ENCODE data around the gene LUZP1. TPM values are rescaled to one million over a fixed set of nuclear protein-coding genes. Genes with fewer than 3 reads are reported as not detected.
"Not testable (repeated sequence)": the region's sequence is repeated elsewhere in the genome, so short reads cannot be mapped to it uniquely, and the experiment has no call there.

The LUZP1 gene
- 10 to 100 TPM; 16.9 to 17.5 TPM for total RNA-seq

GRCh38 chr1:23168445-23169194, at the start of gene LUZP1:
TSS of gene LUZP1 (minus strand) at chr1:23168856.
- Mint-ChIP-seq H3K9me3 (no peaks in the 10 kb centered on the region), H3K27ac (peak within 1 kb of the TSS; percentile 90), H3K27me3 (peaks cover 5% of the 10 kb centered on the region), H3K4me3 (peak within 1 kb of the TSS; percentile 96), H3K4me1 (peaks cover 25% of the 10 kb centered on the region), H3K36me3 (ENCODE audit: low read depth) (no peaks in the 10 kb centered on the region)
- ChIA-PET CTCF (interaction anchor here (0.6 to 1.7 kb wide), 2 partner anchors 16 to 192 kb away, joined by 3 to 7 read pairs; no protein-coding TSS in a partner anchor), POLR2A (no interaction called here)
- DNase-seq: peak; percentile 90

GRCh38 chr1:23217421-23218115, 48.9 kb upstream of the LUZP1 start, which contains the start of gene HTR1D:
TSS of gene HTR1D (minus strand) at chr1:23217502. CDS start at chr1:23194219, 23,283 bp downstream.
- H3K9me3 Mint-ChIP-seq: no peaks in the 10 kb centered on the region
- H3K4me1 Mint-ChIP-seq: peaks cover 3% of the 10 kb centered on the region
- peak within 1 kb of the TSS; percentile 42 for H3K4me3 Mint-ChIP-seq
- peaks cover 62% of the 10 kb centered on the region for H3K27me3 Mint-ChIP-seq
- no peaks in the 10 kb centered on the region for H3K36me3 Mint-ChIP-seq (ENCODE audit: low read depth)
- H3K27ac Mint-ChIP-seq: no peak within 1 kb of the TSS
- DNase-seq: no peak
- ChIA-PET POLR2A (no interaction called here), CTCF (interaction anchor here (1.0 kb wide), 1 partner anchor 24 kb away, joined by 3 read pairs; no protein-coding TSS in a partner anchor)

GRCh38 chr1:23216771-23217420, 48.2 kb upstream of the LUZP1 start:
- no peaks in the 10 kb centered on the region for H3K9me3 Mint-ChIP-seq
- peaks cover 63% of the 10 kb centered on the region for H3K27me3 Mint-ChIP-seq
- H3K4me1 Mint-ChIP-seq: peaks cover 3% of the 10 kb centered on the region
- H3K4me3 Mint-ChIP-seq: no peak overlapping the region
- H3K27ac Mint-ChIP-seq: no peak overlapping the region
- H3K36me3 Mint-ChIP-seq (ENCODE audit: low read depth): no peaks in the 10 kb centered on the region
- POLR2A ChIA-PET: no interaction called here
- no peak for DNase-seq
- CTCF ChIA-PET: interaction anchor here (1.0 to 1.4 kb wide), 3 partner anchors 25 to 124 kb away, joined by 3 to 5 read pairs (median 3); no protein-coding TSS in a partner anchor

- Mint-ChIP-seq H3K9me3 (no peaks in the 10 kb centered on the region), H3K36me3 (ENCODE audit: low read depth) (no peaks in the 10 kb centered on the region), H3K27me3 (peaks cover 64% of the 10 kb centered on the region), H3K4me3 (peak overlapping the region; percentile 2), H3K27ac (no peak overlapping the region), H3K4me1 (peaks cover 3% of the 10 kb centered on the region)
- DNase-seq: no peak
- ChIA-PET CTCF (interaction anchor here (1.3 to 1.4 kb wide), 2 partner anchors 31 to 123 kb away, joined by 3 to 5 read pairs; no protein-coding TSS in a partner anchor), POLR2A (no interaction called here)
Measured at GRCh38 chr1:23215751-23216449, 47.2 kb upstream of the LUZP1 start.

- DNase-seq: no peak
- no peak overlapping the region for H3K27ac Mint-ChIP-seq
- peaks cover 3% of the 10 kb centered on the region for H3K4me1 Mint-ChIP-seq
- H3K9me3 Mint-ChIP-seq: no peaks in the 10 kb centered on the region
- no peak overlapping the region for H3K4me3 Mint-ChIP-seq
- ChIA-PET CTCF (interaction anchor here (1.3 kb wide), 1 partner anchor 31 kb away, joined by 5 read pairs; no protein-coding TSS in a partner anchor), POLR2A (no interaction called here)
- peaks cover 62% of the 10 kb centered on the region for H3K27me3 Mint-ChIP-seq
- H3K36me3 Mint-ChIP-seq (ENCODE audit: low read depth): no peaks in the 10 kb centered on the region
Measured at GRCh38 chr1:23215291-23215690, 46.6 kb upstream of the LUZP1 start.

DNA sequence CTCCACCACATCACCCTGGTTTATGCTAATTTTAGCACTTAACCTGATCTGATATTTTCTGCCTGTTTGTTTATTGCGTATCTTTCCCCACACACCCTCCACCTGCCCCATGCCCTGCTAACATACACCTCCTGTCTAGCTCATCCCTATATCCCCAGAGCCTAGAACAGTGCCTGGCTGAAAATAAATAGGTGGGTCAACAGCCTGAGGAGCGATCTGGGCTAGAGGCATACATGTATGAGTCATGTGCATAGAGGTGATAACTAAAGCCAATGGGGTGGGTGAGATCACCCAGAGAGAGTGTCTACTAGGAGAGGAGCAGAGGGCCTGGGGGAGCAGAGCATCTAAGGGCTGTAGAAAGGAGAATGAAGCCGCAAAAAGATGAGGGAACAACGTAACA, 46.0 kb upstream of the LUZP1 start:
- no peaks in the 10 kb centered on the region for H3K9me3 Mint-ChIP-seq
- no peak overlapping the region for H3K4me3 Mint-ChIP-seq
- DNase-seq: no peak
- H3K36me3 Mint-ChIP-seq (ENCODE audit: low read depth): no peaks in the 10 kb centered on the region
- peaks cover 3% of the 10 kb centered on the region for H3K4me1 Mint-ChIP-seq
- CTCF ChIA-PET: interaction anchor here (1.0 kb wide), 1 partner anchor 9 kb away, joined by 3 read pairs; no protein-coding TSS in a partner anchor
- peaks cover 59% of the 10 kb centered on the region for H3K27me3 Mint-ChIP-seq
- no peak overlapping the region for H3K27ac Mint-ChIP-seq
- POLR2A ChIA-PET: no interaction called here

DNA sequence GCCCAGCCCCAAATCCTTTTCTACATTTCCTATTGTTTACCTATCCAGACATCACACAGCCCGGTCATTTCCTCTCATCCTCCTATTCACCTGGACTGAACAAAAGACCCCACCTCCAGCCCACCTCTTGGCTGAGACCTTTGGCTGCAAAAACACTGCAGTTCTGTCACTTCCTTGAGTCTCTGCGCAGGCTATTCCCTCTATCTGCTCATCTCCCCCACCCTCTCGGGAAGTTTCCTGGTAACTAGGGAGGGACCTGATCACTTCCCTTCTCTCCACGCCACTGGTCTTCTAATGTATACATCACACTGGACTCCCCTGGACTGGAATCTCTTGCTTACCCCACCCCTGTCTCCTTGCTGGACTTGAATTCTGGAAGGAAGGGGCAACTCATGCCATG, 43.3 kb upstream of the LUZP1 start:
- ChIA-PET POLR2A (no interaction called here), CTCF (no interaction called here)
- Mint-ChIP-seq H3K27me3 (peaks cover 42% of the 10 kb centered on the region), H3K9me3 (no peaks in the 10 kb centered on the region), H3K4me3 (no peak overlapping the region), H3K4me1 (no peaks in the 10 kb centered on the region), H3K27ac (no peak overlapping the region), H3K36me3 (ENCODE audit: low read depth) (no peaks in the 10 kb centered on the region)
- no peak for DNase-seq

DNA sequence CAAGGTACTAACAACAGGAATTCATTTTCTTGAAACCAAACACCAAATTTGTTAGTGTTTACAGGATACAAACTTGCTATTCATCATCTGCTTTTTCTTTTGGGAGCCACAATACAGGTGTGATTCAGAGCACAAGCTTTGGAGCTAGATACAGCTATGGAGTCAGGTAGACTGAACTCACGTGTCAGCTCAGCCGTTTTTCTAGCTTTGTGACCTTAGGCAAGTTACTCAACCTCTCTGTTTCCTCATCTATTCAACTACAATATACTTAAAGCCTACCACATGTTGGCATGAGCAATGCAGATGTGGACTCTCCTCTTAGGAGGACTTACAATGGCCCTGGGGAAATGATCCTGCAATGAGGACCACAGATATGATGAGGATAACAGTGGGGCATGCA, 42.3 kb upstream of the LUZP1 start:
- DNase-seq: no peak
- peaks cover 36% of the 10 kb centered on the region for H3K27me3 Mint-ChIP-seq
- H3K4me1 Mint-ChIP-seq: no peaks in the 10 kb centered on the region
- no peak overlapping the region for H3K4me3 Mint-ChIP-seq
- H3K9me3 Mint-ChIP-seq: no peaks in the 10 kb centered on the region
- H3K27ac Mint-ChIP-seq: no peak overlapping the region
- H3K36me3 Mint-ChIP-seq (ENCODE audit: low read depth): no peaks in the 10 kb centered on the region
- POLR2A ChIA-PET: no interaction called here
- CTCF ChIA-PET: interaction anchor here (1.9 kb wide), 1 partner anchor 27 kb away, joined by 4 read pairs; no protein-coding TSS in a partner anchor

DNA sequence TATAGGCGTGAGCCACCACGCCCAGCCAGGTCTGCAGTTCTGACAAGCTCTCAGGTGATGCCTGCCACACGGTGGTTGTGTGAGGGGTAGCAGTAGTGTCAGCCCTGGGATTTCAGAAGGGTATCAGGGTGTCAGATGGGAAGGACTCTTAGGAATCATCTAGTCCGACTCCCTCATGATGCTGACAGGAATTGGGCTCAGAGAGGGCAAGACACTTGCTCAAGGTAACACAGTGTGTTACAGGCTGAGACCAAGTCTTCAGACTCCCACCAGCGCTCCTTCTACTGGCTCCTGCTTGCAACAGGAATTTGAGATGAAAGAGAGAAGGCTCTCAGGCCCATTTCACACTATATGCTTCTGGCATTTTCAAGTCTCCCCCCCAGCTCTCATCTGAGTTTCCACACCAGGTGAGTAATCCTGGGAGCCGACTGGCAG, 41.7 kb upstream of the LUZP1 start:
- POLR2A ChIA-PET: no interaction called here

DNA sequence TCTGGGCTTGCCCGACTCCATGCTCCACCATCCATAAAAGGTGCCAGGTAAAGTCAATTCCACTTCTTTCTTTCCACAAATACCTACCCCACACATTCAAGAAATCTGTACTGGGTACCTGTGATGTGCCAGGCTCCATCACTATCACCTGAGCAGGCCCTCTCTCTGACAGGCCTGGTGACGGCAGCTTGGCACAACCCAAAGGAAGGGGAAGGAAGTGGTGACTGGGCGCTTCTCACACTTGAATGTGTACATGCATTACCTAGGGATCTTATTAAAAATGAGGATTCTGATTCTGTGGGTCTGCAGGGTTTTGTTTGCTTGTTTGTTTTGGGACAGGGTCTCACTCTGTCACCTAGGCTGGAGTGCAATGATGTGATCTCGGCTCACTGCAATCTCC, 41.1 kb upstream of the LUZP1 start:
- no peak overlapping the region for H3K27ac Mint-ChIP-seq
- H3K4me3 Mint-ChIP-seq: no peak overlapping the region
- ChIA-PET CTCF (interaction anchor here (1.9 kb wide), 1 partner anchor 25 kb away, joined by 4 read pairs; no protein-coding TSS in a partner anchor), POLR2A (no interaction called here)
- no peaks in the 10 kb centered on the region for H3K4me1 Mint-ChIP-seq
- H3K9me3 Mint-ChIP-seq: no peaks in the 10 kb centered on the region
- no peaks in the 10 kb centered on the region for H3K36me3 Mint-ChIP-seq (ENCODE audit: low read depth)
- peaks cover 27% of the 10 kb centered on the region for H3K27me3 Mint-ChIP-seq
- DNase-seq: no peak

More for the DNA sequence above, 41.7 kb upstream of the LUZP1 start:
- Mint-ChIP-seq H3K9me3 (no peaks in the 10 kb centered on the region), H3K27ac (no peak overlapping the region), H3K4me3 (no peak overlapping the region), H3K4me1 (no peaks in the 10 kb centered on the region), H3K36me3 (ENCODE audit: low read depth) (no peaks in the 10 kb centered on the region), H3K27me3 (peaks cover 30% of the 10 kb centered on the region)
- no peak for DNase-seq
- CTCF ChIA-PET: interaction anchor here (1.9 kb wide), 1 partner anchor 26 kb away, joined by 4 read pairs; no protein-coding TSS in a partner anchor

DNA sequence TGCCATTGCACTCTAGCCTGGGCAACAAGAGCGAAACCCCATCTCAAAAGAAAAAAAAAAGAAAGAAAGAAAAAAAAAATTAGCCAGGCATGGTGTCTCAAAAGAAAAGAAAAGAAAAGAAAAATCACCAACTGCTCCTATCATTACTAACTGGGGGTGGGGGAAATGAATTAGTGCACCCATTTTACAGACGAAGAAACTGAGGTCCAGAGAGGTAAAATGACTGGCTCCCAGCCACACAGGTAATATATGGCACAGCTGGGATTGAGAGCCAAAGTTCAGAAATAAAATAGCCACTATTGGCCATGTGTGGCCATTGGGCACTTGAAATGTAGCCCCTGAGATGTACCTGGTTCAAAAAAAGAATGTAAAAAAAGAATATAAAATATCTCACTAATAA, 39.9 kb upstream of the LUZP1 start:
- peaks cover 22% of the 10 kb centered on the region for H3K27me3 Mint-ChIP-seq

GRCh38 chr1:23207733-23208132, 39.1 kb upstream of the LUZP1 start:
- H3K4me1 Mint-ChIP-seq; CTCF ChIA-PET; POLR2A ChIA-PET; H3K4me3 Mint-ChIP-seq; H3K27ac Mint-ChIP-seq; H3K9me3 Mint-ChIP-seq; DNase-seq; H3K36me3 Mint-ChIP-seq (ENCODE audit: low read depth): not testable (repeated sequence)
- H3K27me3 Mint-ChIP-seq: peaks cover 17% of the 10 kb centered on the region

More for the DNA sequence above, 39.9 kb upstream of the LUZP1 start:
- POLR2A ChIA-PET: no interaction called here
- CTCF ChIA-PET: no interaction called here
- H3K36me3 Mint-ChIP-seq (ENCODE audit: low read depth): no peaks in the 10 kb centered on the region
- no peaks in the 10 kb centered on the region for H3K9me3 Mint-ChIP-seq
- no peak overlapping the region for H3K4me3 Mint-ChIP-seq
- H3K27ac Mint-ChIP-seq: no peak overlapping the region
- no peaks in the 10 kb centered on the region for H3K4me1 Mint-ChIP-seq
- DNase-seq: no peak
